NCI-H146 treated with DMSO at 0.1 percent for 48 hours (cell line): ENCODE results near the gene SPIN1.
"Not testable (repeated sequence)": the region's sequence is repeated elsewhere in the genome, so short reads cannot be mapped to it uniquely, and the experiment has no call there.

ENCODE experiments used
- DNase-seq: peaks from one replicate; lab custom pipeline; 2025; ENCODE audit not compliant: unreplicated experiment; lab: John Stamatoyannopoulos, UW

SPIN1 gene

DNA sequence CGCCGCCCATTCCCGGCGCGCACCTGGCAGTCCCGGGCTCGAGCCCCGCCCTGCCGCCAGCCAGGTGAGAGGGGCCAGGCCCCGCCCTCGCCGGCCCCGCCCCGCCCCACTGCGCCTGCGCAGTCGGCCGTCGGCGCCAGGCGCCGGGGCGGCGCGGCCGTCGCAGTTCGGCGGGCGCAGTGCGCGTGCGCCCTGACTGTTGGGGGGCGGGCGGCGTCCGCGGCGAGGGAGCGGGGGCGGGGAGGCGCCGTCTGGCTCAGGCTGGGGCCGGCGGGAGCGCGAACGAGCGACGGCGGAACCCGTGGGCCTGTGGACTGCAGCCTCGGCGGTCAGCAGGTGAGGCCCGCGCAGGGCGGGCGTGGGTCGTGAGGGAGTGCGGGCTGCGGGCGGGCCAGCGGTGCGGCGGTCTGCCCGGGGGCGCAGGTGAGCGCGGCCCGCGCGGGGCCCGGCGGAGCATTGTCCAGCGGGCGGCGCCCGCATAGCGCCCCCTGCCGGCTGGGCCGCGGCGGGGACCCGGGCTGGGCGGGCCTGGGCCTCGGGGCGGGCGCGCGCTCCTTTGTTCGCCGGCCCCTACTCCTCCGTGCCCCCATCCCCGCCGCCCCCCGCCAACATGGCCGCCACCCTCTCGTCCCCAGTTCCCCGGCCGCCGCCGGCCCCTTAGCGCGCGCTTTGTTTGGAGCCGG, at the start of gene SPIN1:
SPIN1 (plus strand) TSS at position 242 of the 683 bp plus-strand sequence. CDS start 38,096 bp downstream, outside the sequence.
- peak; percentile 50 for DNase-seq

GRCh38 chr9:88339317-88339716, 48.9 kb upstream of the SPIN1 start:
- no peak for DNase-seq

DNA sequence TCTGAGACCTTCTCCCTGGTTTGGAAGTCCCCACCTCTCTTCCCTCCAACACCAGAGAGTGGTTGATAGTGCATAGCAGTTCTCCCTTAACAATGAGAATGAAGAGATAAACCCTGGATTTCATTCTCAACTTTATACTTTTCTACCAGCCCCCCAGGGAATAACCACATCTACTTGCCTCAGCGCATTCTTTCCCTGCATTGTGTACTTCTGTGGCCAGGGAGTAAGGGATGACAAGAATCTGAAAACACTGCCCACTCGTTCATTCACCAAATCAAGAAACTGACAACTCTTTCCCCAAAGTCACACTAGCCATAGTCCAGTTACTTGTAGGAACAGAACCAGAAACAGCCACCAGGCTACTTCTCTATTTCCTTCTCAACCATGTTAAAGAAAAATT, 46.0 kb upstream of the SPIN1 start:
- no peak for DNase-seq

GRCh38 chr9:88344013-88344412, 44.2 kb upstream of the SPIN1 start:
- no peak for DNase-seq

GRCh38 chr9:88350354-88350753, 37.9 kb upstream of the SPIN1 start:
- DNase-seq, result not testable (repeated sequence)

DNA sequence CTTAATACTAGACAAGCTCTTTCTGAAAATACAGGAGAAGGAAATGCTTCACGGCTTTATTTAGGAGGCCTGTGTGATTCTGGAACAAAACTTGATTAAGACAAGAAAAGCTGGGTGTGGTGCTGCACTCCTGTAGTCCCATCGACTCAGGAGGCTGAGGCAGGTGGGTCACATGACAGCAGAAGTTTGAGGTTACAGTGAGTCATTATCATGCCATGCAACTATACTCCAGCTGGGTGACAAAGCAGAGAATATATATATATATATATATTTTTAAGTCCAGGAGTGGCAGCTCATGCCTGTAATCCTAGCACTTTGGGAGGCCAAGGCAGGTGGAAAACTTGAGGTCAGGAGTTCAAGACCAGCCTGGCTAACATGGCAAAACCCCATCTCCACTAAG, 33.1 kb upstream of the SPIN1 start:
- DNase-seq, result no peak

DNA sequence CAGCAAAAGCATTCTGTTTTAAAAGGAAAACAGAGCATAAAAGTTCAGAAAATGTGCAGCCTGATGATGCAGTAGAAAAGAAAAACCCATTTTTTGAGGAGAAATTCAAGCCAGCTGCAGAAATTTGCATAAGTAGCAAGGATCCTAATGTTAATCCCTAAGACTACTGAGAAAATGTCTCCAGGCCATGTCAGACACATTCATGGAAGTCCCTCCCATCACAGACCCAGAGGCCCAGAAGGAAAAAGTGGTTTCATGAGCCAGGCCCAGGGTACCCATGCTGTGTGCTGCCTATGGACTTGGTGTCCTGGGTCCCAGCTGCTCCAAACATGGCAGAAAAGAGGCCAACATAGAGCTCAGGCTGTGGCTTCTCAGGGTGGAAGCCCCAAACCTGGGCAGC, 31.0 kb upstream of the SPIN1 start:
- DNase-seq, result not testable (repeated sequence)

- no peak for DNase-seq
Measured at GRCh38 chr9:88358723-88359122, 29.5 kb upstream of the SPIN1 start.

DNA sequence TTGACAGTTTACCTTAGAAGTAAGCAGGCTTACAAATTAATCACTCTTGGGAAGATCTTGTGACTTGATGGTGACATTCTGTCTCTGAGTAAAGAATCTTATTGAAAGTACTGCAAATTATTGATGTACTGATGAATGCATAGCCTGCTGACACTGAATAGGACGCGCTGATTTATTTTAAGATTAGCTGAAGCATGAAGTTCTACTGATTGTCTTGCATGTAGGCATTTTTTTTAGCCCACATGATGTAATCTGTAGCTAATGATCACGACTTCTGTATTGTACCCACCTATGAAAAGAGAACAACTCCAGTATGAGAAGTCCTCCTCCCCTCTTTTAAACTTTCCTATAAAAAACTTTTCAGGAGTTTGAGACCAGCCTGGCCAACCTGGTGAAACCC, 28.3 kb upstream of the SPIN1 start:
- DNase-seq, result no peak

- DNase-seq, result no peak
Measured at GRCh38 chr9:88362681-88363080, 25.6 kb upstream of the SPIN1 start.

DNA sequence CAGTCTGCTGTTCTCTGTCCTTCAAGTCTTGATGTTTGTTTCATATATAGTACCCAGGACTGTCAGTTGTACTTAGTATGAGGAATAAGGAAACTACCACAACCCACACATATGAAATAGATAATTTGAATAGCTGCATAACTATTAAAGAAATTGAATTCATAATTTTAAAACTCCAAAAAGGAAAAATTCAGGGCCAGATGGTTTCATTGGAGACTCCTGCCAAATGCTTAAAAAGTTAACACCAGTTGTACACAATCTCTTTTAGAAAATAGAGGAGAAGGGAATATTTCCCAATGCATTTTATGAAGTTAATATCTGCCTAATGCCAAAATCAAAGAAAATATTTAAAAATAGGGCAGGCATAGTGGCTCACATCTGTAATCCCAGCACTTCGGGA, 24.6 kb upstream of the SPIN1 start:
- no peak for DNase-seq

- no peak for DNase-seq
Measured at GRCh38 chr9:88364706-88365105, 23.5 kb upstream of the SPIN1 start.

GRCh38 chr9:88370346-88370745, 17.9 kb upstream of the SPIN1 start:
- DNase-seq, result no peak

- no peak for DNase-seq
Measured at GRCh38 chr9:88372103-88372654, 16.1 kb upstream of the SPIN1 start.

- DNase-seq, result no peak
Measured at GRCh38 chr9:88373045-88373444, 15.2 kb upstream of the SPIN1 start.

DNA sequence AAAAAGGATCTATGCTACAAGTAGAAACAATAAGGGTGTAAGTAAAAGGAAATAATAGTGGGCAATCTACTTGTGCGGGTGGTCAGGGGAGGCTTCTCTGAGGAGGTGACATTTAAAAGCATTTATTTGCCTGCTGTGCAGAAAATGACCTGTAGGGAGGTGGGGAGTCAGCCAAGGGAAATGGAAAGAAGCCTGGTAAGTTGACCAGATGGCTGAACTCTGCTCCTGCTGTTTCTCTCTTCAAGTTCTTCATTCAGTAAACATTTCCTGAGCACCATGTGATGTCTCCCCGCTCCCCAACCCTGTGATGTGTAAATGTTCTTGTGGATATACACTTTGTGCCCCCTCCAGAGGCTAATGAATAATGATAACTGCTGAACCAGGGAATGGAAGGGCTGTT, 9.9 kb upstream of the SPIN1 start:
- no peak for DNase-seq

GRCh38 chr9:88379352-88379751, 8.9 kb upstream of the SPIN1 start:
- DNase-seq, result no peak

- DNase-seq, result no peak
Measured at GRCh38 chr9:88380118-88380517, 8.1 kb upstream of the SPIN1 start.

DNA sequence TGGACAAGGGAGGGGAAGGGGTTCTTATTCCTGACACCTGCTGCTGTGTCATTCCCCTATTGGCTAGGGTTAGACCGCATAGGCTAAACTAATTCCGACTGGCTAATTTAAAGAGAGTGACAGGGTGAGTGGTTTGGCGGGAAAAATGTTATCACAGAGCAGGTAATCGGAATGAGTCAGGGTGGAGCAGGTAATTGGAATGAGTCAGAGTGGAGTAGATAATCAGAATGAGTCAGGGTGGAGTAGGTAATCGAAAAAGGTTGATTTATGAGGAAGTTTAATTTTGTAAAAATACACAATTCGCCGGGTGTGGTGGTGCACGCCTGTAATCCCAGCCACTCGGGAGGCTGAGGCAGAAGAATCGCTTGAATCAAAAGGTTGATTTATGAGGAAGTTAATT, 6.9 kb upstream of the SPIN1 start:
- not testable (repeated sequence) for DNase-seq

DNA sequence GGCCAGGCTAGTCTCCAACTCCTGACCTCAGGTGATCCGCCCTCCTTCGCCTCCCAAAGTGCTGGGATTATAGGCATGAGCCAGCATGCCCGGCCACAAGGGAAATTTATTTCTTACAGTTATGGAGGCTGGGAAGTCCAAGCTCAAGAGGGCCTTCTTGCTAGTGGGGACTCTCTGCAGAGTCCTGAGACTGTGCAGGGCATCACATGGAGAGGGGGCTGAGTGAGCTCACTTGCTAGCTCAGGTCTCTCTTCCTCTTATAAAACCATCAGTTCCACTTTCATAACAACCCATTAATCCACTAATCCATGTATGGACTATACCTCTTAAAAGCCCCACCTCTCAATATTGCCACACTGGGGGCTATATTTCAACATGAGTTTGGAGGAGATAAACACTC, 5.1 kb upstream of the SPIN1 start:
- no peak for DNase-seq

DNA sequence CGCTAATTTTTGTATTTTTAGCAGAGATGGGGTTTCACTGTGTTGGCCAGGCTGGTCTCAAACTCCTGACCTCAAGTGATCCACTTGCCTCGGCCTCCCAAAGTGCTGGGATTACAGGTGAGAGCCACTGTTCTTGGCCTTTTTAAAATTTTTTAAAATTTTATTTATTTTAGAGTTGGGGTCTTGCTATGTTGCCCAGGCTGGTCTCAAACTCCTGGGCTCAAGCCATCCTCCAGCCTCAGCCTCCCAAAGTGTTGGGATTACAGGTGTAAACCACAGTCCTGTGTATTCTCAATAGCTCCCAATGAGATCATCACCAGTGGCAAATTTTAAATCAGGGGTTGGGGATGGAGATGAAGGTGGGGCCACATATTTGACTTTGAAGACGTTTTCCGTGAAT, 2.1 kb upstream of the SPIN1 start:
- not testable (repeated sequence) for DNase-seq

DNA sequence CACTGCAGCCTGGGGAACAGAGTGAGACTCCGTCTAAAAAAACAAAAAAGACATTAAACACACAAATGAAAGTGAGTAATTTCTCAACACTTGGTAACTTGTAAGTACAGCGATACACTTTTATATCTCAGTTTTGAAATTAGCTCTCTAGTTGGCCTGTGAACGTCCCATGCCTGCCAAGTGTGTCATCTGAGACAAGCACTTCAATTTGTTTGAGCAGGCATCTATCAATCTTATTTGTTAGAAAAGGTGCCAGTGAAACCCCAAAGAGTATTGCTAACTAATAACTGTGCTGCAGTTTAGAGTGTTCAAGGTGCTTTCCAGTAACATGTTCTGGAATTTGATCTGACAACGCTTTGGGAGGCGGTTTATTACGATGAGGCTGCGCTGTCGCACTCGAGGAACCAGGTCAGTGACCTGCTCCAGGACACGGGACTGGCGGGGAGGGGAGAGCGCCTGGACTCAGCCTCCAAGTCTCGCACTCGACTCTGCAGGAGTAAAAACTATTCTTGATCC, 1.1 kb upstream of the SPIN1 start:
- no peak for DNase-seq
